Sigmoid colon (tissue), 7 donors: ENCODE data around the gene HAUS3. TPM values are rescaled to one million over a fixed set of nuclear protein-coding genes. Genes with fewer than 3 reads are reported as not detected.
A peak's percentile ranks its signal among the peaks of the same experiment; 100 is the strongest.

Experiments used
- DNase-seq: peaks from one replicate; pipeline ENCODE4 v3.0.0-alpha.2; 2019
- H3K27ac ChIP-seq, 4 donors: fragments of 200-600 bp; sonication (generic); one replicate each; pipeline ENCODE4 v1.5.1; 2016 to 2019; ENCODE audit warnings: mild to moderate bottlenecking in 1 of 4
- H3K27me3 ChIP-seq, 3 donors: fragments of 200-600 bp; sonication (generic); one replicate each; pipeline ENCODE4 v1.5.1; 2019; ENCODE audit warnings: mild to moderate bottlenecking in 1 of 3
- H3K36me3 ChIP-seq, 4 donors: fragments of 200-600 bp; sonication (generic); one replicate each; pipeline ENCODE4 v1.5.1; 2016 to 2019
- H3K4me1 ChIP-seq, 4 donors: fragments of 200-600 bp; sonication (generic); one replicate each; pipeline ENCODE4 v1.5.1; 2017 to 2019
- H3K4me3 ChIP-seq, 4 donors: fragments of 200-600 bp; sonication (generic); one replicate each; pipeline ENCODE4 v1.5.1; 2017 to 2019; ENCODE audit warnings: mild to moderate bottlenecking in 2 of 4, moderate library complexity in 1 of 4
- H3K9me3 ChIP-seq, 4 donors: fragments of 200-600 bp in 3 of 4; sonication (generic) in 3 of 4; one replicate each; pipeline versions ENCODE4 v1.5.1 to v1.6.1; 2013 to 2019
- EP300 ChIP-seq, 4 donors: sonication (generic); formaldehyde crosslinking; IDR thresholded peaks; one replicate each; pipeline ENCODE4 v1.6.1; 2017; ENCODE audit warnings: antibody characterized with exemption in 4 of 4
- POLR2A ChIP-seq, 2 donors: fragments of 450-650 bp; IDR thresholded peaks; one replicate each; pipeline ENCODE4 v1.6.1; 2016; ENCODE audit warnings: antibody characterized with exemption in 2 of 2, mild to moderate bottlenecking in 2 of 2, moderate library complexity in 2 of 2
- POLR2AphosphoS5 ChIP-seq, 4 donors: sonication (generic); formaldehyde crosslinking; IDR thresholded peaks; one replicate each; pipeline ENCODE4 v1.6.1; 2017; ENCODE audit warnings: antibody characterized with exemption in 4 of 4
- WGBS, 2 donors: extraction: QIAGEN DNeasy Blood & Tissue Kit; methylation state at CpG; one replicate each; pipeline ENCODE4 v1.1.7; 2013; 5-methylcytosine and 5-hydroxymethylcytosine counted together
- intact Hi-C: fragments of 100-400 bp; cut with DNase I; formaldehyde crosslinking; loops from one replicate; pipeline ENCODE4 v1.15.1; 2023
- polyA plus RNA-seq, 3 donors: library from polyadenylated mRNA; stranded (reverse); fragments of 200-250 nt; gene quantifications; one replicate each; pipeline ENCODE4 v1.2.3, GENCODE V29; 2013
- total RNA-seq, 4 donors: library from RNA; depleted of rRNA; stranded (reverse); fragments of >200 nt; gene quantifications; one replicate each; pipeline ENCODE4 v1.1.0, GENCODE V29; 2016
- TF ChIP-seq, protein P1 (sequence below), 4 experiments: fragments of 450-650 bp in 3 of 4; fragments of 200-600 bp in 1 of 4; IDR thresholded peaks; one replicate each; pipeline ENCODE4 v1.5.1; 2016 to 2019; ENCODE audit warnings: antibody characterized with exemption in 4 of 4, mild to moderate bottlenecking in 3 of 4, moderate library complexity in 2 of 4
- donor health status: healthy with polysubstance abuse.
- donor health status: Bipolar disorder and iron deficiency.
- donor health status: healthy.

Gene HAUS3
- total and polyA plus RNA-seq, 7 donors = 3.2 to 18.5 (median 12.1) TPM

DNA sequence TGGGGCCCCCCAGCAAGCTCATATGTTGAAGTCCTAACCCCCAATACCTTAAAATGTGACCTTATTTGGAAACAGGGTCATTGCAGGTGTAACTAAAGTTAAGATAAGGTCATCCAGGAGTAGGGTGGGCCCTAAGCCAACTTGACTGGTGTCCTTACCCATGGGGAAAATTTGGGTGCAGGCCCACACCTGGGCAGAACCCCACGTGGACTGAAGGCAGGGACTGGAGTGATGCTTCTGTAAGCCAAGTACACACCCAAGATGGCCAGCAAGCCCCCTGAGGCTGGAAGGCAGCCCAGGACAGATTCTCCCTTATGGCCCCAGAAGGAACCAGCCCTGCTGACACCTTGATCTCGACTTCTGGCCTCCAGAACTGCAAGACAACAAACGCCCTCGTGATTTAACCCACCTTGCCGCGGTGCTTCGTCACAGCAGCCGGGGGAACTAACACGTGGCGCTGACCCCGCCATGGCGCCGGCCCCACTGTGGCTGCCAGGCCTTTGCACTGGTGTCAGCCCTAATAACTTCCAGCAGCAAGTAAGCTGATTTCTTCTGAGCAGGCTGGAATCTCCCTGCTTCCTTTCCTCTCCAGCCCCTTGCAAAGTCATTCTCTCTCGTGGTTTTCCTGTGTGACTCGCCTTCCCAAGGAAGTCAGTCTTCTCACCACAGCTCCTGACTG is 43.2 kb upstream of the HAUS3 start:
- TF ChIP-seq POLR2A (IDR thresholded peaks at IDR 0.05) = no peak
- no peak for TF ChIP-seq EP300 (IDR thresholded peaks at IDR 0.05)
- TF ChIP-seq, protein P1, sequence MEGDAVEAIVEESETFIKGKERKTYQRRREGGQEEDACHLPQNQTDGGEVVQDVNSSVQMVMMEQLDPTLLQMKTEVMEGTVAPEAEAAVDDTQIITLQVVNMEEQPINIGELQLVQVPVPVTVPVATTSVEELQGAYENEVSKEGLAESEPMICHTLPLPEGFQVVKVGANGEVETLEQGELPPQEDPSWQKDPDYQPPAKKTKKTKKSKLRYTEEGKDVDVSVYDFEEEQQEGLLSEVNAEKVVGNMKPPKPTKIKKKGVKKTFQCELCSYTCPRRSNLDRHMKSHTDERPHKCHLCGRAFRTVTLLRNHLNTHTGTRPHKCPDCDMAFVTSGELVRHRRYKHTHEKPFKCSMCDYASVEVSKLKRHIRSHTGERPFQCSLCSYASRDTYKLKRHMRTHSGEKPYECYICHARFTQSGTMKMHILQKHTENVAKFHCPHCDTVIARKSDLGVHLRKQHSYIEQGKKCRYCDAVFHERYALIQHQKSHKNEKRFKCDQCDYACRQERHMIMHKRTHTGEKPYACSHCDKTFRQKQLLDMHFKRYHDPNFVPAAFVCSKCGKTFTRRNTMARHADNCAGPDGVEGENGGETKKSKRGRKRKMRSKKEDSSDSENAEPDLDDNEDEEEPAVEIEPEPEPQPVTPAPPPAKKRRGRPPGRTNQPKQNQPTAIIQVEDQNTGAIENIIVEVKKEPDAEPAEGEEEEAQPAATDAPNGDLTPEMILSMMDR (IDR thresholded peaks at IDR 0.05) = no peak
- TF ChIP-seq POLR2AphosphoS5 (IDR thresholded peaks at IDR 0.05) = no peak
- no peaks in the 10 kb centered on the region for H3K9me3 ChIP-seq
- no peaks in the 10 kb centered on the region for H3K36me3 ChIP-seq
- H3K4me1 ChIP-seq = no peaks in the 10 kb centered on the region
- H3K27me3 ChIP-seq = no peaks in the 10 kb centered on the region
- DNase-seq = peak; percentile 50
- H3K27ac ChIP-seq = no peak overlapping the region
- intact Hi-C loops = no loop called here
- 86 to 88% methylated on average over 15 of the region's 15 CpGs for WGBS, 2 donors
- H3K4me3 ChIP-seq = no peak overlapping the region

DNA sequence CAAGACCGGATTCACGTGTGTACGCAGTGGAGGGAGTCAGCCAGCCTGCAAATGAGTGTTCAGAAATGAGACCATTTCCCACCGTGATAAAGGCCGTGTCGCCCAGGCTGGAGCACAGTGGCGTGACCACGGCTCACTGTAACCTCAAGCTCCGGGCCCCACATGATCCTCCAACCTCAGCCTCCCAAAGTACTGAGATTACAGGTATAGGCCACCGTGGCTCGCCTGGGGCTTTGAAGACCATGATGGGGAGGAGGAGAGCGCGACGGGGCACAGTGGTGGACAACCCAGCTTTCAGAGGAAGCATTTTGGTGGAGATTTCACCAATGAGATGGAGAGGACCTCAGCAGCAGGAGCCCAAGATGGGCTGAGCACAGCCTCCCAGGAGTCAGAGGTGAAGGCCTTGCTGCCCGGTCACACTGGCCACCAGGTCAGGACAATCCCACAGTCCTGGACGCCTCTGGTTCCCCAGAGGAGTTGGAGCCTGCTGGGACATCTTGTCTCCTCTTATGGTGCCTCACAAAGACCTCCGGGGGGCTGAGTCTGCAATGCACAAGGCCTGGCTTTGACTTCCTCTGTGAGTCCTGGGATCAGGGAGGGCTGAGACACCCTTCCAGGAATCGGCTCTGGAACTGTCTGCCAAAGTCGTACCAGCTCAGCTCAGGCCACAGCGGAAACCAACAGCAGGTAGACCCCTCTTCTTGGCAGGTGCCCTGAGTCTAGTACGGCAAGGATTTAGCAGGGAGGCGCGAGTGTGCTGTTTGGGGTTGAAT is 42.4 kb upstream of the HAUS3 start:
- intact Hi-C loops = no loop called here
- H3K27ac ChIP-seq = no peak overlapping the region
- no peak overlapping the region for H3K4me3 ChIP-seq
- 97% methylated on average over 23 of the region's 23 CpGs for WGBS, 2 donors
- no peaks in the 10 kb centered on the region for H3K9me3 ChIP-seq
- H3K27me3 ChIP-seq = no peaks in the 10 kb centered on the region
- no peaks in the 10 kb centered on the region for H3K36me3 ChIP-seq
- peak; percentile 55 for DNase-seq
- no peaks in the 10 kb centered on the region for H3K4me1 ChIP-seq
- TF ChIP-seq EP300 (IDR thresholded peaks at IDR 0.05) (no peak), POLR2A (IDR thresholded peaks at IDR 0.05) (no peak), POLR2AphosphoS5 (IDR thresholded peaks at IDR 0.05) (no peak)
- TF ChIP-seq, protein P1 (IDR thresholded peaks at IDR 0.05) = no peak

DNA sequence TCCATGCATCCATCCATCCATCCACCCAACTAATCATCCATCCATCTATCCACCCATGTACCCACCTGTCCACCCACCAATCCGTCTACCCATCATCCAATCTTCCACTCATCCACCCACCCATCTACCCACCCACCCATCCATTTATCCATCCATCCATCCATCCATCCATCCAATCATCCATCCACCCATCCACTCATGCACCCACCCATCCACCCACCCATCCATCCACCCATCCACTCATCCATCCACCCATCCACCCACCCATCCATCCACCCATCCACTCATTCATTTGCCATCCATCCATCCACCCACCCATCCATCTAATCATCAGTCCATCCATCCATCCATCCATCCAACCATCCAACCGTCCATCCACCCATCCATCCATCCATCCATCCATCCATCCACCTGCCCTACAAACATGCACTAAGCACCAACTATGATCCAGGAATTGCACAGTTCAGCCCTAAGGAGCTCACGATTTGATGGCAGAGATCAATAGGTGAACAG is 41.3 kb upstream of the HAUS3 start:
- peak; percentile 13 for DNase-seq
- no peaks in the 10 kb centered on the region for H3K36me3 ChIP-seq
- WGBS, 2 donors = 93 to 94% methylated on average over 3 of the region's 3 CpGs
- TF ChIP-seq POLR2A (IDR thresholded peaks at IDR 0.05) (no peak), POLR2AphosphoS5 (IDR thresholded peaks at IDR 0.05) (no peak), EP300 (IDR thresholded peaks at IDR 0.05) (no peak)
- TF ChIP-seq, protein P1 (IDR thresholded peaks at IDR 0.05) = no peak
- no peaks in the 10 kb centered on the region for H3K4me1 ChIP-seq
- no peaks in the 10 kb centered on the region for H3K27me3 ChIP-seq
- intact Hi-C loops = no loop called here
- H3K27ac ChIP-seq = no peak overlapping the region
- no peaks in the 10 kb centered on the region for H3K9me3 ChIP-seq
- H3K4me3 ChIP-seq = no peak overlapping the region

DNA sequence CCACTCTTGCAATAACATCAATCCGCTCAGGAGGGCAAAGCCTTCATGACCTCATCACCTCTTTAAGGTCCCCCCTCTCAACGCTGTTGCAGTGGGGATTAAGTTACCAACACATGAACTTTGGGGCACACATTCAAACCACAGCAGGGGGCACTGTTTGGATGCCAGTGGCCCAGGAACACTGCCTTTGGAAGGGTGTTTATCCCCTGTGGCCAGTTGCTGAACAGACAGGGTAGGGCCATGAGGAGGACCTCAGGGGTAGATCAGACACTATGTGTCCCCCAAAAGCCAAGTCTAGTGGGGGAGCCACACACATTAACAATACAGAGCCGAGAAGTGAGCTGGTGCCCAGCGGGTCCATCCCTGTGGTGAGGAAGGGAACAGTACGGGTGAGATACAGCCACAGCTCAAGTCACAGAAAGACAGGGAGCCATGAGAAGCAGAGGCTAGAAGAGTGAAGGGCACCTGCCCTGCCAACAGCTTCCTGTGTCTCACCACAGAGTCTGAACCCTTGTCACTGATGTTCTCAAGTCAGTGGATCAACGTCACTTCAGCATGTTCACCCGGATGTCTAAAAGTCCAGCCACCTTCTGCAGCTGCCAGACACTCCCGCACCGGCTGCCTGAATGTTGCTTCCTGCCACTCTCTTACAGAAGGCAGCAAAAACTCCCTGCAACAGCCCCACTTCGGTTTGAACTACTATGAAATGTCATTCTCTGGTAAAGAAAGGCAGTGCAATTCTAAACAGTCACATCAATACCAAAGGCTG is 39.8 kb upstream of the HAUS3 start:
- no peak overlapping the region for H3K27ac ChIP-seq
- H3K4me3 ChIP-seq = no peak overlapping the region
- H3K4me1 ChIP-seq = no peaks in the 10 kb centered on the region
- H3K36me3 ChIP-seq = no peaks in the 10 kb centered on the region
- no peaks in the 10 kb centered on the region for H3K9me3 ChIP-seq
- 46 to 67% methylated on average over 10 of the region's 10 CpGs for WGBS, 2 donors
- TF ChIP-seq EP300 (IDR thresholded peaks at IDR 0.05) (no peak), POLR2A (IDR thresholded peaks at IDR 0.05) (no peak), POLR2AphosphoS5 (IDR thresholded peaks at IDR 0.05) (no peak)
- TF ChIP-seq, protein P1 (IDR thresholded peaks at IDR 0.05) = no peak
- no peak for DNase-seq
- intact Hi-C loops = no loop called here
- H3K27me3 ChIP-seq = no peaks in the 10 kb centered on the region
